GM10266 (cell line): ENCODE results near the gene WNT7B.

Experiments
- DNase-seq: peaks from one replicate; pipeline ENCODE4 v3.0.0; 2012; ENCODE audit errors: extremely low spot score
- CTCF ChIP-seq: IDR thresholded peaks from 2 replicates; pipeline ENCODE4 v1.5.1; 2012; ENCODE audit warnings: mild to moderate bottlenecking, low read depth; ENCODE audit not compliant: control insufficient read depth, insufficient read depth; ENCODE audit errors: missing control alignments

The WNT7B gene

GRCh38 chr22:45960477-45961386 is 16.2 kb downstream of the WNT7B start:
- no peak for TF ChIP-seq CTCF
- no peak for DNase-seq

- DNase-seq = no peak
- no peak for TF ChIP-seq CTCF
These were observed 17.1 kb downstream of the WNT7B start for GRCh38 chr22:45959719-45960476.

GRCh38 chr22:45958971-45959370 is 18.0 kb downstream of the WNT7B start:
- no peak for TF ChIP-seq CTCF
- no peak for DNase-seq

- no peak for DNase-seq
- no peak for TF ChIP-seq CTCF
These were observed 19.1 kb downstream of the WNT7B start for GRCh38 chr22:45957826-45958225.

GRCh38 chr22:45953178-45953577 is 23.8 kb downstream of the WNT7B start:
- TF ChIP-seq CTCF = no peak
- no peak for DNase-seq

GRCh38 chr22:45952553-45952952 is 24.4 kb downstream of the WNT7B start:
- no peak for DNase-seq
- TF ChIP-seq CTCF = no peak

- no peak for TF ChIP-seq CTCF
- no peak for DNase-seq
These were observed 24.8 kb downstream of the WNT7B start for GRCh38 chr22:45952151-45952550.
